Stimulated activated CD4-positive, alpha-beta T cell treated with anti-CD3 and anti-CD28 coated beads, Interleukin-1b, Interleukin-23, amount 100 ng/mL, for 48 hours (primary cell): ENCODE measurements around the gene EXOC3L4.
A peak's percentile ranks its signal among the peaks of the same experiment; 100 is the strongest.
"Not testable (repeated sequence)": the region's sequence is repeated elsewhere in the genome, so short reads cannot be mapped to it uniquely, and the experiment has no call there.

Experiments
- DNase-seq: peaks from one replicate; pipeline ENCODE4 v3.0.0-alpha.2; 2020

EXOC3L4 gene

DNA sequence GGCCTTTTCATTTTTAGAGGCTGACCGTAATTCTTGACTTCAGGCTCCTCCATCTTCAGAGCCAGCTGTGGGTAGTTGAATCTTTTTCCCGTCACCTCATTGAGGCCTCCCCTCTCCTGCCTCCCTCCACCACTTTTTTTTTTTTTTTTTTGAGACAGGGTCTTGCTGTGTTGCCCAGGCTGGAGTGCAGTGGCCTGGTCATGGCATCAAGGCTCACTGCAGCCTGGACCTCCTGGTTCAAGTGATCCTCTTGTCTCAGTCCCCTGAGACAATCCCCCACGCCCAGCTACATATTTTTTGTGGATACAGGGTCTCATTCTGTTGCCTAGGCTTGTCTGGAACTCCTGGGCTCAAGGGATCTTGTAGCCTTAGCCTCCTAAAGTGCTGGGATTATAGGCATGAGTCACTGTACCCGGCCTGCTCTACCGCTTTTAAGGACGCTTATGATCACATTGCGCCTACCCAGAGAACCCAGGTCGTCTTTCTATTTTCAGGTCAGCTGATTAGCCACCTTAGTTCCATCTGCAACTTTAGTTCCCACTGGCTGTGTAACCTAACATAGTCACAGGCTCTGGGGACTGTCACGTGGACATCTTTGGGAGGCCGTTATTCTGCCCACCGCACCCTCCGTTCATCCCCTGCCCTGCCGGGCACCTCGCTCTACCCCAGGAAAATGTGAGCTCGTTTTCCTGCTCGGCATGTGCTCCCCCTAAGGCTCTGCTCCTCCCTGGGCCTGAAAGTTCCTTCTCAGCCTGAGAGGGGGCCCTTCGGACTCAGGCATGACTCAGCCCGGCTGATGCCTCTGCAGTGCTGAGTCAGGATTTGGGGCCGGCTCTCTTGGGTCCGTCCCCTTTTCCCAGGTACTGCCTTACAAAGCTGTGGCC lies 42.1 kb downstream of the EXOC3L4 start:
- no peak for DNase-seq

DNA sequence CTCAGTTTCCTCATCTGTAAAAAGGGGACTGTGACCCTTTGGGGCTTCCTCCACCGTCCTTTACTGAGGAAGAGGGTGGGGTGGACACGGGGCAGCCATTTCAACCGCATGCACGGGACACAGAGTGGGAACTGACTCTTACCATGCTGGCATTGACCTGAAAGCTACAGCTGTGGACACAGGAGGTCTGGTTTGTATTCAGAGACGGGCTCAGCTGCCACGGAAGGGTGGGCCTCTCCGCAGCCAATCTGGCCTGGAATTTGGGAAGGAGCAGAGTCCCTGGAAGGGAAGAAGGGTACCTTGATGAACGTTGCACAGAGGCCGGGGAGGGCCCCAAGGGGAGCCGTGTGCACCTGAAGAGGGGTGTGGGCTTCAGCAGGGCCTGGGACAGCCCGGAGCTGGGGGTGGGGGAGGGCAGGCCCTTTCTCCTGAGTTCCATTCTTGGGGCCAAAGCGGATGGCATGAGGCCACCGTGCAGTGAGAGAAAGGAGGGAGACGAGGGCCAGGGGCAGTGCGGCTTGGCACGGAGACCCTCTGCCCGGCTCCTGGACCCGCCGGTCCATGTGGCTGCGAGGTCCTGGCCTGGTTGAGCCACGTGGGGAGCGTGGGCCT lies 43.3 kb downstream of the EXOC3L4 start:
- DNase-seq, result no peak

GRCh38 chr14:103138301-103139131 lies 44.0 kb downstream of the EXOC3L4 start:
- DNase-seq, result no peak

GRCh38 chr14:103139132-103140025 lies 44.9 kb downstream of the EXOC3L4 start:
- DNase-seq, result no peak

DNA sequence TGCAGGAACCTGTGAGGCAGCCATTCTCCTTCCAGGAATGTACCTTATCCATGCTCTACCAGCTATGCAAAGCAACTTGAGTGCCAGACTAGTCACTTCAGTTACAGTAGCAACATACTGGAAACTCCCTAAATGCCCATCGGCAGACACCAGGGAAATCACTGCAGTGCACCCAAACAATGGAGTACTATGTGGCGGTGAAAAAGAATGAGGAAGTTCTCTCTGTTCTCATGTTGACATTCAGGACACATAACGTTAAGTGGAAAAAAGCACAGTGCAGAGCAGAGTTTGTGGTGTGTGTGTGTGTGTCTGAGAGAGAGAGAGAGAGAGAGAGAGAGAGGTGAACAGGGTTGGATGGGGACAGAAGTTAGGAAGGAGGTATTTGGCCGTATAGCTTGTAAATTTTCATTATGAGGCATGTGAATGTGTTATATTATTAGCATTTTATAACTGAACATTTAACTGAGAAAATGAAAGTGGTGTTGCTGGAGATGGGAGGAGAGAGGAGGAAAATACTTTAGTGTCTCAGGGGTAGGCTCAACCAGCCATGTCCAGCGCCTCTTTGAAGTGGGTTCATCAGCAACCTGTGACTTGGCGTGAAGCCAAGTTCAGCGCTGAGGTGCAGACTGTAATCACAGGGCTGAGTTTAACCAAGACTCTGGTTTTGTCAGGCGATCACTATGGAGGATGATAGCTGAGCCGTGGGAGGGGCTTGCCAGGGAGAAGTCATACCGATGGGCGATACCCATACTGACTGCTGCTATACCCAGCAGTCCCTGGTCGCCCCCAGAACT lies 46.0 kb downstream of the EXOC3L4 start:
- DNase-seq, result no peak

- peak; percentile 47 for DNase-seq
Measured at GRCh38 chr14:103141117-103141796, 46.7 kb downstream of the EXOC3L4 start.

DNA sequence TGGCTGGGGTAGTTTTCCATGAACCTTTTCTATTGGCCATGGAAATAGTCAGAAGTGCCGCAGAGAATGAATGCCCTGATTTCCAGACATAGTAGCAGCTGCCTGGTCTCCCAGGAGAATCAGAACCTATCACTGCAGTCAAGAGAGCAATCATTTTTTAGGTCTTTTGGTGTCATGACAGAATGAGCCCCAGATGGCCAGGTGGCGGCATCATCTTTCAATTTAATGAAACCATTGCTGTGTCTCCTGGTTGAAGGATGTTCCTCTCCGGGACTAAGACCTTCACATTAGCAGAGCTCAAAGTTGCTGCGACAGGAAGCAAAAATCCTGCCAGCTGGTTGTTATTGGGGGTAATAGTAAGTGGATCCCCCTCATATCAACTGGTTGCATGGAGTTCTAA lies 47.5 kb downstream of the EXOC3L4 start:
- DNase-seq, result no peak

GRCh38 chr14:103142721-103143302 lies 48.3 kb downstream of the EXOC3L4 start:
- DNase-seq, result no peak

GRCh38 chr14:103143506-103143905 lies 49.0 kb downstream of the EXOC3L4 start:
- DNase-seq, result no peak

DNA sequence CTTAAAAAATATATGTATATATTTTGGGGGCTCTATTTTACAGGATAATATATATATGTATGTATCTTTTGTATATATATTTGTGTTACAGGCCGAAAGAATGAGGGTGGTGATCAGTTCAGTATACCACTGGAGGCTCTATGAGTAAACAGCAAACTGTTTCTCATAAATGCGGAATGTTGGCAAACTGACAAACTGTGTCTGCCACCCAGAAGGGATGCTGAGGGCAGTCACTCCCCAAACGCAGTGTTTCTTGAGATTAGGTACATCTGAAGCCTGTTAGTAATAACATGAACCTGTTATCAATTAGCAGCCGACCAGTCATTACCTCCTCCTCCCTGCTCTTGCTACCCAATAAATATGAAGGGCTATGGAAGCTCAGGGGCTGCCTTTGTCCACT lies 49.6 kb downstream of the EXOC3L4 start:
- no peak for DNase-seq

DNA sequence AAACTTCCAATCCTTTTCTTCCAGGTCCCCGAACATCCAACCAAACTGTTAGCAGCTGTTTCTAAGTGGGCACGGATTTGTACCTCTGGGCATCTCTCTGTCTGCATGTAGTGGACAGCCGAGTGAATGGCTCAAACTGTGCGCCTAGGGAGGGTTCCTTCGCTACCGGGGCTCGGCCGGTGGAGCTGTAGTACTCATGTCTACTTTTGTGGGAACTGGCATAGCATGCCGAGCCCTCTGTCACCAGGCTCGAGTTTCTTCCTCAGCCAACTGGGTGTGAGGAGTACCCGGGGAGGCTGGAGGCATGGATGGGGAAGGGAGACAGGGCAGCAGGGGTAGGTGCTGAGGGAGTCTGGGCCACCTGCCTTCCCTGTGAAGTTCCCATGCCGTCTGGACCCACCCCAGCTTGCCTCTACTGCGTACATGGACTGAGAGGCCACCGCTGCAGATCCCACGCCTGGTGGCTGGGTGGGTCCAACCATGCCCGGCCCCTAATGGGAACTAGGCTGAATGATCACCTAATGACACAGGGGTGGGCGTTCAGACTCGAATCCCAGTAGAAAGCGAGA lies 51.7 kb downstream of the EXOC3L4 start:
- no peak for DNase-seq

DNA sequence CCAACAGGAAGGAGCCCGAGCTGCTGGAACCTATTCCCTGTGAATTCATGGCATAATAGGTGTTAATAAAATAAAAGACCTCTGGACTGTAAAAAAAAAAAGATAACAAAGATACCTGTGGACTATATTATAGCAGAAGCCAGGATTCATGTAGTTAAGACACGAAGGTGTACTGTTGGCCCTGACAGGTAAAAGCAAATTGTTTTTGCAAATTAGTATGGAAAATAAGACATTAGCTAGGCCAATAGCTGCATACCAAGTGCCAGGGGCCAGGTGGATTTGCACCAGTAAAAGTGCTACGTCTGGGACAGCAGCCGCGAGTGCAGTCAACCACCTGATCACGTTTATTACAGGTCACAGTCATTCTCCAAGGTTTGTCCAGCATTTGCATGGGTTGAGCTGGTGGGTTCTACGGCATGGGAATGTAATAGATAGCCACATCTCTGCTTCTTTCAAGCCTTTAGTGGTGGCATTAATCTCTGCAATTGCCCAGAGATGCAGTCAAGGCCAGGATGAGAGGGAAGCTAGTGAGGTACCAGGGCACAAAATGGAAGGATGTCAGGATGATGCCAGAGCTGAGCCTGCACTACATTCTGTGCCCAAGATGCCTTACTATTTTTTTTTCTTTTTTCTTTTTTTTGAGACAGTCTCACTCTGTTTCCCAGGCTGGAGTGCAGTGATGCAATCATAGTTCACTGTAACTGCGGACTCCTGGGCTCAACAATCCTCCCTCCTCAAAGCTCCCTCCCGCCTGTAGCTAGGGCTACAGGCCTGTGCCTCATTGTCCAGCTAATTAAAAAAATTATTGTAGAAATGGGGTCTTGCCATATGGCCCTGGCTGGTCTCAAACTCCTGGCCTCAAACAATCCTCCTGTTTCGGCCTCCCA lies 55.1 kb downstream of the EXOC3L4 start:
- DNase-seq, result no peak

DNA sequence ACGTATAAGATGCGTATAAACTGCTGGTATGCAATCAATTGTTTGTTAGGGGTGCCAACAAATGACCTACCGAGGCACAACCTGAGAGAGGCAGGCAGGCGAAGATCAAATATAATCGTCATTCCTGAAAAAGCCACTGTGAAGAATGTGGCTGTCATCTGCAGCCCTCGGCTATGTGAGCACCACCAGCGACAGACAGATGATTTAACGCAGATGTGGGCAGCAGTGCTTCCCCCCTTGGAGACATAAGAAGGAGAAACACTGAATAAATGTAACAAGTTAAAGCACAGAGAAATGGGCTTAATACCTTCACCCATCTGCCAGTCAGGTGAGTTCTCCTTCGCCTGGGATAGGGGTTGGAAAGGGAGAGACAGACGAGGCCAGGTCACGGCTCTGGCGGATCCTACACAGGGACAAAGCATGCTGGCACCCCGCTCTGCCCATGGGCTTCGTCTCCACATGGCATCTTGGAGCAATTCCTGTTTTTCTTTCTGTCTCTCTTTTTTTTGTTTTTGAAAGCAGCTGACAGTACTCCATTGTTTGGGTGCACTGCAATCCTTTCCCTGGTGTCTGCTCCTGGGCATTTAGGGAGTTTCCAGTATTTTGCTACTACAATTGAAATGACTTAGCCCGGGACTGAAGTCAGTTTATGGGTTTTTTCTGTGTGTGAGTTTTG lies 56.9 kb downstream of the EXOC3L4 start:
- no peak for DNase-seq

- DNase-seq, result no peak
Measured at GRCh38 chr14:103155010-103155409, 60.5 kb downstream of the EXOC3L4 start.

DNA sequence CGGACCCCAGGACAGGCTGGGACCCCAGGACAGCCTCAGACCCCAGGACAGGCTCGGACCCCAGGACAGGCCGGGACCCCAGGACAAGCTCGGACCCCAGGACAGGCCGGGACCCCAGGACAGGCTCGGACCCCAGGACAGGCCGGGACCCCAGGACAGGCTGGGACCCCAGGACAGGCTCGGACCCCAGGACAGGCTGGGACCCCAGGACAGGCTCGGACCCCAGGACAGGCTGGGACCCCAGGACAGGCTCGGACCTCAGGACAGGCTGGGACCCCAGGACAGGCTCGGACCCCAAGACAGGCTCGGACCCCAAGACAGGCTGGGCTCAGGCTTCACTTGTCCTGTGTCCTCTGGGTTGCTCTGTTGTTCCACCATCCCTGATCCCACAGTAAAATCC lies 60.9 kb downstream of the EXOC3L4 start:
- not testable (repeated sequence) for DNase-seq

GRCh38 chr14:103155826-103156394 lies 61.4 kb downstream of the EXOC3L4 start:
- DNase-seq, result no peak

GRCh38 chr14:103156651-103157378 lies 62.3 kb downstream of the EXOC3L4 start:
- no peak for DNase-seq
